HG03571 (cell line): Measurements from ENCODE around the gene SNCB.

ENCODE experiments used
- ATAC-seq: cut with Tn5 transposase; IDR thresholded peaks from one replicate; pipeline ENCODE4 v1.9.1; 2021; ENCODE audit not compliant: unreplicated experiment

Gene SNCB

DNA sequence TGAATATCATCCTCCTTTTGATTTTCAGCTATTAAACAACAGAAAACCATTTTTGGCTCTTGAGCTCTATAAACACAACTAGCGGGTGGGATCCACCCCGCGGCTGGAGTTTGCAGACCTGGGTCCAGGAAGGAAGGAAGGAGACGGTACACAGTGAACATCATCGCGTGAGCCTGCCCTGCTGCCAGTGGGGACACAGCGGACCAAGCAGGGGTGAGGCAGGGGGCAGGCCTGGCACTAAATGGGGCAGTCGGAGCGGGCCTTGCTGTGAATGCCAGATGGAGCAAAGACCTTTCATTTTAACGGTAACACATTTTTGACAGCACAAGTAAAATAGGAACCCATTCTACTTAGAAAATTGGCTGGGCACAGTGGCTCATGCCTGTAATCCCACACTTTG is 31.3 kb upstream of the SNCB start:
- ATAC-seq, result no peak

DNA sequence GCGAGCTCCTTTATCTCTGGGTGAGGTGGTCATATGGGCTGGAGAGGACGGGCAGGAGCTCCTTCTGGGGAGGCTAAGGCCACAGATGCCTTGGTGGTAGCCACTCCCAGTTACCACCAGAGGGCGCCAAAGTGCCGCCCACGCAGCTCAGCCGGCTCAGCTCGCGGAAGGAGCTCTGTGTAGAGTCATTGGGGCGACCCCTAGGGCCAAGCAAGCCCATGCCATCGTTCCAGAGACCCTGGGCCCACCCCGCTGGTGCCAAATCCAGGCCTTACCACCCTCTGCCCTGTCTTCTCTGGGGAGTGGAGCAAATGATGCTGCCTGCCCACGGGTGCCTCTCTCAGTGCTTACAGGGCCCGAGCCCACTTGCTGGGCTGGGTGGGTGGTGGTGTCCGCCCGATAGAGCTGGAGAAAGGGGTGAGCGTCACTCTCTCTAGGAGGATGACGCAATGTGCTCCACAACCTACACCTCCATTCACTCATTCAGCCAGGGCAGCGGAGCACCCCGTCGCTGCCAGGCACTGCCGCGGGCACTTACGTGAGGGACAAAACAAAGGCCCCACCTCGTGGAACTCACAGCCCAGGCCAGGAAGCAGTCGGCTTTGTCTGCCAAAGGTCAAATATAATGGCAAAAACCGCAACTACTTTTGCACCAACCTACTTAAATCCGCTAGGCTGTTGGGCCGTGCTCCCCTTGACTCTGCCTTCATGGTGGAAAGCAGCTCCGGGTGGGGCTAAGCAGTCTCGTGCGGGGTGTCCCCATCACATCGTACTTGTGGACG is 30.7 kb upstream of the SNCB start:
- ATAC-seq, result peak; percentile 44

DNA sequence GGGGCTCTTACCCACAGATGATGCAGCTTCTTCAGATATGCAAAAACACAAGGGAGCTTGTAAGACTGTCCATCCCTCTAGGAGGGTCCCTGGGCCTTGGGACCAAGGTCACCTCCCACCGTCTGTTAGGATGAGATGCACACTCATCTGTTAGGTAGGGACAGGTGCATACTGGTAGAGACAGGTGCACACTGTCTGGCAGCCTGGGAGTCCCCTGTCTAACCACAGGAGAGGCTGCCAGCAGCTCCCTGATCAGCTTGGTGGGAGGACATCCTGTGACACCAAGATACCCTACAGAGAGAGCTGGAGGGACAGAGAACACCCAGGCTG is 30.2 kb upstream of the SNCB start:
- ATAC-seq, result peak; percentile 13

DNA sequence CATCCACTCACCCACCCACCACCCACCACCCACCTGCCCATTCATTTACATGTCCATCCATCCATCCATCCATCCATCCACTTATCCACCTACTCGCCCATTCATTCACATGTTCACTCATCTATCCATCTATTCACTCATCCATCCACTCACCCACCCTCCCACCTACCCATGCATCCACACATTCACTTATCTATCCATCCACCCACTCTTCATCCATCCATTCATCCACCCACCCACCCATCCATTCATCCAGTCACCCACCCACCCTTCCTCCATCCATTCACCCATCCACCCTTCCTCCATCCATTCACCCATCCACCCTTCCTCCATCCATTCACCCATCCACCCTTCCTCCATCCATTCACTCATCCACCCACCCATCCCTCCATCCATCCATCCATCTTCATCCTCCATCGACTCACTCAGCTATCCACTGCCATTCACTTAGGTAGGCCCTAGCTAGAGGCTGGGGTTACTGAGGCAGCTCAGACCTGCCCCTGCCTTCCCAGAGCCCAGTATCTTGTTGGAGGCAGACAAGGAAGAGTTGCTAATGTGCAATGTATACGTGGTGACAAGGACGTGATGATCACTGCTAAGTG is 29.6 kb upstream of the SNCB start:
- no peak for ATAC-seq

DNA sequence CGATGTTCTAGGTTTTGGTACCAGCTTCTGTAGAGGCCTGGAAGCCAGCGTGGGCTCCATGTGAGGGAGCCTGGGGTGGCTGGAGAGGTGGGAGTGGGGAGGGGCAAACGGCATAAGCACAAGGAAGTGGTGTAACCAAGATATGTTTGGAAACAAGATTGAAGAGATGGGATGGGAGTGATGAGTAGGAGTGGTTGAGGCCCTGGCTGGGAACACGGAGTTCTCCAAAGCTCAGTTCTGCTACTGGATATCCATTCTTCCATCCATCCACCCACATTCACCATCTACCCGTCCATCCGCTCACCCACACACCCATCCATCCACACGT is 29.1 kb upstream of the SNCB start:
- no peak for ATAC-seq

DNA sequence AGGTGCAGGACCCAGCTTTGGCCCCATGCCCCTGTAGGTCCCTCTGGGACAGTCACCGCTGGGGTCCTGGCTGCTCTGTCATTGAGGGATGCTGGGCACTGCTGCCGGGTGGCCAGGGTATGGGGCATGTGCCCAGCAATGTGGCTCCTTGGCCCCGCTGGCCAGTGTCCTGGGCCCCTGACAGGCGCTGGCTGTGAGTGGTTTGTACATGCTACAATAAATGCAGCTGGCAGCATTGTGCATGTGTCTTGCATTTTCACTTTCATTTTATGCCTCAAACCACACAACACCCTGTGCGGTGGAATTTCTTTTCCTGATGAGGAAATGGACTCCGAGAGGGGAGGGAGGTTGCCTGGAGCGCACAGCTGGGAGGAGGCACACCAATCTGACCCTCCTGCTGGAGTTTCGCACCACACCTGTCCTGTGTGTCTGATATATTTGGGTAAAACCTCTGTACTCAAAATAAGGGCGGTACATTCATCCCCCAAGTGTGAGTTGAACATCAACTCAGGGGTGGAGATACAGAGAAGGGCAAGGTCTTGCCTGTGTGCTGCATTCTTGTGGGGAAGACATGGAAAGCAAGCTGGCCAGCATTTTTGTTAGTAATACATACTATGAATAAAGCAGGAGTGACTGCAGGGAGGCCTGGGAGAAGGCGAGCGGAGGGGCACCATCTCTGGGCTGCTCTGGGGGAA is 28.6 kb upstream of the SNCB start:
- ATAC-seq, result no peak

DNA sequence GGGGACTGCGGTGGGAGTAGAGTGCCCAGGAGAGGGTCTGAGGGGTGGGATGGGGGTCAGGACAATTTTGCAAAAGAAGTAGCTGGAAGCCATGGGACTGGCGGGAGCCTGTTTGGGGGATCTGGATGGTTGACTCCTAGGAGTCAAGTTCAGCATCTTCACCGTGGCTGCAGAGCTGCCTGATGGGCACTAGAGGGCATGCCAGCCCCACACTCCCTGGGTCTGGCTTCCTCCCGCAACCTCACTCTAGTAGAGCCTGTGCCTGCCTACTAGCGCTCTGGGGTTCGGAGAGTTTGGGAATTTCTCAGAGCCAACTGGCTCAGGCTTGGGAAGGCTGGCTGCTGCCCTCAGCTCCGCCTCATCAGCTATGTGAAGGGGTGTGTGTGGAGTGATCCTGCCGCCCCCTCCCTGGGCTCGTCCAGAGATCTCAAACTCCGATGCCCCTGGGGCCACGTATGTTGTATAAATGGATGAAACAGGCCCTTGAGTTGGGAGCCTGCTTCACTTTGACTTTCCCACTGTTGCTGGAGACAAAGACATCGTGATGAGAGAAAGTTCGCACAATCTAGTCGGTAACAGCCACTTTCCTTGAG is 27.8 kb upstream of the SNCB start:
- ATAC-seq, result no peak

DNA sequence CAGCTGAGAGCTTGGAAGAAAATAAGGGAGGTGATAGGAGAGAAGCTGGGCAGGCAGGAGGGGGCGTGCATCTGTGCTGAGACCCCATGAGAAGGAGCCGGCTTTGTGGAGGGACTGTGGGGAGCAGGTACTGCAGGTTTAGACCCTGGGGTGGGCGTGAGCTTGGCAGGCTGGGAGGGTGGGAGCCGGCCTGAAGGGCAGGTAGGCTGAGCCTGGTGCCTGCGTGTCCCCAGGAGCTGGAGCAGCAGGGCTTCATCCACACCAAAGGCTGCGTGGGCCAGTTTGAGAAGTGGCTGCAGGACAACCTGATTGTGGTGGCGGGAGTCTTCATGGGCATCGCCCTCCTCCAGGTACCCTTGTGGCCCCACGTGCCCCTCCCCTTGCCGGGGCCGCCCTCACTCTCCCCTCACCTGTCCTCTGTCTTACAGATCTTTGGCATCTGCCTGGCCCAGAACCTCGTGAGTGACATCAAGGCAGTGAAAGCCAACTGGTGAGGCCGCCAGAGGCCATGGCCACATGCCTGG is 26.2 kb upstream of the SNCB start:
- no peak for ATAC-seq

DNA sequence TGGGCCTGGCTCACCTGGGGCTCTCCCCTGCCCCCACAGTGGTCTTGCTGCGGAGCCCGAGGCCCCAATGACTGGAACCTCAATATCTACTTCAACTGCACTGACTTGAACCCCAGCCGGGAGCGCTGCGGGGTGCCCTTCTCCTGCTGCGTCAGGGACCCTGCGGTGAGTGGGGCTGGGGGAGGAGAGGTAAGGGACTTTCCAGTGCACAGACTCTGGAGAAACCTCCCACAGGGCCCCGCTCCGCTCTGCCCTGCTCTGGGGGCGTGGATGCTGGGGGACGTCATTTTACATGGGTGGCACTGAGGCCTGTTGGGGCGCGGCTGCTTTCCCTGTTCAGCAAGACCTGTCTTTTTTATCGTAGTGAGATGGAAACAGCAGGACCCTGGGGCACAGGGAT is 24.5 kb upstream of the SNCB start:
- no peak for ATAC-seq

DNA sequence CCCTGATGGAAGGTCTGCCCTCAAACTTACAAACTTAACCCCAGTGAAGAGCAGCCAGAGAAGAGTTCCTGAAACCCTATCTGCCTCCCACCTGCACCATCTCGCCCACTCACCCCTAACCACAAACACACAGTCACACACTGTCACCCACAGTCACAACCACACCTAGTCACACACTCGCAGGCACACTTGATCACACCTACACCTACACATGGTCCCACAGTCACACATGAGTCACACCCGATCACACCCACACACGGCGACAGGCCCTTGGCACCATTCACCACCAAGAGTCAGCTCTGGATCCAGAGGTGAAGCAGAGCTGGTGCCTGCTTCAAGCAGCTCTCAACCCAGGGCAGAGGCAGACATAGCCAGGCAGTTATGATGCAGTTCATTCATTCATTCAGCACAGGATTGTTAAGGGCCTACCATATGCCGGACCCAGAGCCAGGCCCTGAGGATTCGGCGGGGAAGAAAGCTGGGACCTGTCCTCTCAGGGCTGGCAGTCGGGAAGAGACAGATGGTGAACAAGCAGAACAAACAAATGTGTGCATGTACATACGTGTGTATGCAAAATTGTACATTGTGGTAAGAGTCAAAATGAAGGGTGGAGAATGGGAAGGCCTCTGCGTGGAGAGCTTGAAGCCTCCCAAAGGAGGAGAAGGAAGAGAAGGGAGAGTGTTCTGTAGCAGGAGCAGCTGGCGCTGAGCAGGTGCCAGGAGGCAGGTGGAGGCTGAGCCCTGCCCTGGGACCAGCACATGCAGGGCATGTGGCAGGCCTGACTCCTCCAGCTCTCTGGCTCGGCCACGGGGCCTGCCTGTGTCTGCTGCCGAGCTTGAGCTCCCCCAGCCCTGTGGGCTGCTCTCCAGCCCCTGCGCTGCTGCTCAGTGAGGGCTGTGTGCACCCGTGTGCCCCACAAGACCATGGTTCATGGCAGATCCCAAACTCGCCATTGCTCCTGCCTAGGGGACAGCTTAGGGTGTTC is 23.4 kb upstream of the SNCB start:
- no peak for ATAC-seq

DNA sequence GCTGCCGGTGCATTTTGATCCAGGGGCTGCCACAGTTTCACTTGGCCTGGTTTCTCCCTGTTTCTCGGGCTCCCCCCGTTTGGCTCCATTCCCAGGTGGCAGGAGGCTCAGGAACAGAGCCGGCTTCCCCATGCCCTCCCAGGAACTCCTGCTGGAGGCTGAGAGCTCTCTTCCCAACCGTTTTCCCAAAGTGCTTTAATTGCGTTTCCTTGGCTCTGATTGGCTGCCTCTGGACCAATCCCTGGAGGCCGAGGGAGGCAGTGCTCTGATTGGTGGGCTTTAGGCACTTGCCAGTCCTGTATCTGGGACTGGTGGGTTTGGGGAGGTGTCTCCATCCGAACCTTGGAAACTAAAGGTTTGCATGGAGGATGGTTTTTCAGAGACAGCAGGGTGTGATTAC is 21.8 kb upstream of the SNCB start:
- ATAC-seq, result no peak

DNA sequence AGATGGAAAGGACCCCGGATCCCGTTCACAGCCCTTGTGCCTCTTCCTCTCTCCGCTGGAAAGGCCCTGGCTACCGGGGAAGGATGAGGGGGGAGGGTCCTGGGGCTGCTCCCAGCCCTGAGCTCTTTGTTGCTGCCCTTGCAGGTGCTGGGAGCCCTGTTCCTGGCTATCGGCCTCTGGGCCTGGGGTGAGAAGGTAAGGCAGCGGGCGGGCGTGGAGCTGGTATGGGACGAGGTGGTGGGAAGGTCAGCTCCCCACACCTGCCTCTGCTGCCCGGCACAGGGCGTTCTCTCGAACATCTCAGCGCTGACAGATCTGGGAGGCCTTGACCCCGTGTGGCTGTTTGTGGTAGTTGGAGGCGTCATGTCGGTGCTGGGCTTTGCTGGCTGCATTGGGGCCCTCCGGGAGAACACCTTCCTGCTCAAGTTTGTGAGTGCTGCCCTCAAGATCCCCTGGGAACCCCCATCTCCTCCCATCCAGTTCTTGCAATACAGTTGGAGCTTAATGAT is 21.2 kb upstream of the SNCB start:
- ATAC-seq, result no peak

DNA sequence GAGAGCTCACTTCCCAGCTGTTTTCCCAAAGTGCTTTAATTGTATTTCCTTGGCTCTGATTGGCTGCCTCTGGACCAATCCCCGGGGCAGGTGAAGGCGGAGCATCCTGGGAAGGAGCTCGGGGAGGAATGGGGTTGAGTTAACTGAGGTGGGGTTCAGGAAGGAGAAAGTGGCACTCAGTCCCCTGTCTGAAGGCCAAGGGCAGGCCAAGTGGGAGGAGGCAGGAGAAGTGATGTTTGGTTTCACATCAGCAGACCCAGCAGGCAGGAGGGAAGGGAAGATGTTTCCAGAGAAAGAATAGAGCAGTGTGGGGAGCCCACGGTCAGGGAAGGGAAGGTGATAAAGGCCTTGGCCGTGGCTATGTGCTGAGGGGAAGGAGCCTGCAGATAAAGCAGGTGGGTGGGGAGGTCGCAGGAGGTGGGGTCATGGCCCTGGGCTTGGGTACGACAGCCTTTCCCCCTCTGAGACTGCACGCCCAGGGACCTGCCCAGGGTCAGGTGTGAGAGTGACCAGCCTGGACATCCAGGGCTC is 20.1 kb upstream of the SNCB start:
- ATAC-seq, result no peak

DNA sequence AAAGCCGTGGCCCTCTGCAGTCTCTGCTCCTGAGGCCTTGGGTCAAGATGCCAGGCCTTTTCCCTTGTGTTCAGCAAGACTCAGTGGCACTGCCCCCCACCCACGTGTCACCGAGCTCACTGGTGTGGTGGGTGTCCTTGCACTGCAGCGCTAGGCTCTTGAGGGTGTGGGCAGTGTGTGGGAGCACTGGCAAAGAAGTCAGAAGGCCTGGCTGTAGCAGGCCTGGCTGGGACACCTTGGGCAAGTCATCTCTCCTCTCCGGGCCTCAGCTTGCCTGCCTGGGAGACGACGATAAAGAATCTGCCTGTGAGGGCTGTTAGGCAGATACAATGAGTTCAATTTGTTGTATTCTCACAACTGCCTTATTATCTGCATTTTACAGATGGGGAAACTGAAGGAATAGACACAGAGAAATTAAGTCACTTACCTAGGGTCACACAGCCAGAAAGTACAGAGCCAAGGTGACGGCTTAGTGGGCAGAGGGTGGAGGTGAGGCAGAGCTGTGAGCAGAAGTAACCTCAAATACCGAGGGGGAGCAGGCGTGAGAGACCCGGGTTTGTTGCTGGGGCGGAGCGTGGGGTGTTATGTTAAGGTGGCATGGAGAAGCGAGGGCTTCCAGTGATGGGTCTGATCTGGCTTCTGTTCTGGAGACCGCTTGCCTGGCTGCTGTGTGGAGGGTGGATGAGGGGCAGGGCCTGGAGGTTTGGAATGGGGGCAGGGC is 18.3 kb upstream of the SNCB start:
- ATAC-seq, result no peak

DNA sequence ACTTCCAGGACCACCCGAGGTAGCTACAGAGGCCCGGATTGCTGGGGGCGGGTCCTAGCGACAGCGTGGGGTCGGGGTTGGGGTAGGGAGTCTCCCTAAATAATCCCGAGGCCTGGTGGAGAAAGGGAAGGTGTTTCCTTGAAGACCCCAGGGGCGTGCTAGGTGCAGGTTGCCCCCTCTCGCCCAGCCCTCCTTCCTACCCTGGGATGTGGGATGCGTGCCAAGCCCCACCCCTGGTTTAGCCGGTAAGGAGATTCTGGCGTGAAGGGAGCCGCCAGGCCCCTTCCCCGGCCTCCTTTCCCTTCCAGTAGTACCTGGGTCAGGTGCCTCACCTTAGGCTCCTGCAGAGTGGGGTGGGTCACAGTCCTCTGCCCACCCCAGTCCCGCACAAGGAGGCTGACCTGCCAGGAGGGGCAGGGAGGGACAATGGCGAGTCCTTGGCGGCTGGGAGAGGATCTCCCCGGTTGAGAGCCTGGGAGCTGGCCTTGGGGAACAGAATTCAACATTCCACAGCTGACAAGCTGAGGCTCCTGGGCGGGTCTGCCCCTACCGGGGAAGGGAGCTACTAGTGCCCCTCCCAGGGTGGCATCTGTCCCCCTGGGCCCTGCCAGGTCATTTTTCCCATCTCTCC is 17.6 kb upstream of the SNCB start:
- no peak for ATAC-seq

DNA sequence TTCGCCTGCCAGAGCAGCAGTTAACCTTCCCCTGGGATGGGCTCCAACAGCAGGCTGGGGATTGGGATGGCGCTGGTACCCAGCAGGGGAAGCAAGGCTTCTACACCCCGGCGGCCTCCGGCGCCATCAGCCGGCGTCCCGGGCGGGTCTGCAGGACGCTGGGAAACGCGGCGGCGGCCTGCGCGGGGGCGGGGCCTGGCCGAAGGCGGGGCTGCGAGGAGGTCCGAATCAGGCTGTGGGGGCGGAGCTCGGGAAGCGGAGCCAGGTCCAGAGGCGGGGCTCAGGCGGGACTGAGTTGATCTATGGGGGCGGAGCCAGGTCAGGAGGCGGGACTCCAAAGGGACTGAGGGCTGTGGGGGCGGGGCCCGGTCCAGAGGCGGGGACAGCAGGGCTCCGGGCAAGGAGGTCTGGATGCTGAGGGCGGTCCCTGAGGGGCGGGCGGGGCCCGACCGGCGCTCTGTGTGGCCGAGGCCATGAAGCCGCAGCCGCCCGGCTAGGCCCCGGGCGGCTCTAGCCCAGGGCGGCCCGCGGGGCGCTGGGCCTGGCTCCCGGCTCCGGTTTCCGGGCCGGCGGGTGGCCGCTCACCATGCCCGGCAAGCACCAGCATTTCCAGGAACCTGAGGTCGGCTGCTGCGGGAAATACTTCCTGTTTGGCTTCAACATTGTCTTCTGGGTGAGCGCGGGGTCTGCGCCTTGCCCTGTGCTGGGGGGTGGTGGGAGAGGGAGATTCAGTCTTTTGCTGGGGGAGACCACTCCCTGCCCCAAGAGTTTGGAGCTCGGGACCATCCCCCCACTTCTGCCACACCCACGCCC is 16.9 kb upstream of the SNCB start, which contains the start of gene TSPAN17:
Gene TSPAN17, plus strand, starts transcription at position 455 of the 813 bp plus-strand sequence. Its CDS starts 132 bp downstream, at position 587.
- peak; percentile 94 for ATAC-seq

DNA sequence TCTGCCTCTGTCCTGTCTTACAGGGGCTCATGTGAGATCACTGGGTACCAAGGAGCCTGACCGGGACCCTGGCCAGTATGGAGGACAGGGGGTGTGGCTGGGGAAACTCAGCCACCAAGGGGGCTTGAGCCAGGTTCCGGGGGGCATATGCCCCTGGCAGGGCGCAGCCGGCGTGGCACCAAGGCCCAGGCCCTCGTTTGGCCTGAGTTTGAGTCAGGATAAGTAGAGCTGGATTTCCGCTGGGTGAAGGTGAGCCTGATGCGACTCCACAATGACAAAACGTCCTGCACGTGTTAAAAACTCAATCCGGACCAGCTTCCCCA is 16.3 kb upstream of the SNCB start:
- ATAC-seq, result peak; percentile 17

DNA sequence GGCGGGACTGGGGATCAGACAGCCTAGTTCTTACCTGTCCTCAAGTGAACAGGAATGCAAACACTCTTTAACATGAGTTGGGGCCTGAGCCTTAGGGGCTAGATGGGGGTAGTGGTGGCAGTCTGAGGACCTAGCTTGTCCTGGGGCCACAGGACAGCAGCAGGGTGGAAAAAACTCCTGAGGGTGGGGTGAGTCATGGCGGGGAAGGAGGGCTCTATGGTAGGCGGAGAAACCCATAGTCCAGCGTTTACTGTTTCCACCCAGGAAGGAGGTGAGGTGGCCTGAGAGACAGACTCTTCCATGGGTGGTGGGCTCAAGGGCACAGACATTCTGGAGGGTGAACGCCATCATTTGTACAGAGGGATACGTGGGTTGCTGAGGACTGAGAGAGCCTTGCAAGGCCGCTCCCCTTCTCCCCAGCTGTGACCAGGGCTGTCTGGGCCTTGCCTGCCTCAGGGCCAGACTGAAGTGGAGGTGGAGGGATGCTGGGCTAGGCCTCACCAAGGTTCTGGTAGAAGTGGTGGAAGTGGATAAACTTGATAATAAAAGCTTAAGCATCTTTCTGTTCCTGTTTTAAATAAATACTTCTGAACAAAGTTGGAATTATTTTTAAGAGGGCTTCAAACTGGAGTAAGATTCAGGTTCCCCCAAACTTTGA is 15.8 kb upstream of the SNCB start:
- ATAC-seq, result no peak
